GM18505 (cell line): ENCODE measurements around the gene SERAC1.
"Not testable (repeated sequence)": the region's sequence is repeated elsewhere in the genome, so short reads cannot be mapped to it uniquely, and the experiment has no call there.

Source experiments
- ATAC-seq: cut with Tn5 transposase; IDR thresholded peaks from one replicate; pipeline ENCODE4 v1.9.1; 2021; ENCODE audit not compliant: unreplicated experiment
- POLR2A ChIP-seq: IDR thresholded peaks from 4 replicates; pipeline ENCODE4 v1.6.1; 2011; ENCODE audit warnings: borderline replicate concordance; ENCODE audit not compliant: insufficient read depth, insufficient read length; ENCODE audit errors: extremely low read depth

The SERAC1 gene

DNA sequence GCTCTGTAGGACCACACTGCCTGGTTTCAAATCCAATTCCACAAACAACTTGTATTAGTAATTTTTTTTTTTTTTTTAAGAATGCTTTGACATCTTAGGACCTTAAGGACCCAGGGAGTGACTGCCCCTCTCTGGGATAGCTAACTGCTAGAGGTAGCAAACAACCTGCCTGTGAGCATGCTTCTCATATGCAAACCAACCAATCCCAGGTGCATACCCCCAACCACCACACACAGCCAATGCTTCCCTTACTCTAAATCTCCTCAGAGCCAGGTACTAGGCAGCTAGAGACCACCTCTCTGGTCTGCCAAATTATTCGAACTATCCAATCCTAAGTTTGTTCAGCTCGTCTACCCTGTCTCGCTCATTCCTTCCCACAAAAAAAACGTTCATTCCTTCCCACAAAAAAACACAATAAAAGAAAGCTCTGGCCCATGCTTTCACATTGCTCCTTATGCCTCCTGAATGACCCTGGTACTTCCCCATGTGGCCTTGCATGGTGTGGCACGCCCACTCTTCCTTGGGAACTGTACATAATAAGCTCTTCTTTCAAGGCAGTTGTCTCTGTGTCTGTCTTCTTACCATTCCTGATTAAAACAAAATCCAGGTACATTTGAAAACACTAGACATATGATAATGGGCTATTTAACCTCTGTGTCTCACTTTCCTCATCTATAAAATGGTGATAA lies 6.4 kb downstream of the SERAC1 start:
- no peak for TF ChIP-seq POLR2A
- ATAC-seq: no peak

DNA sequence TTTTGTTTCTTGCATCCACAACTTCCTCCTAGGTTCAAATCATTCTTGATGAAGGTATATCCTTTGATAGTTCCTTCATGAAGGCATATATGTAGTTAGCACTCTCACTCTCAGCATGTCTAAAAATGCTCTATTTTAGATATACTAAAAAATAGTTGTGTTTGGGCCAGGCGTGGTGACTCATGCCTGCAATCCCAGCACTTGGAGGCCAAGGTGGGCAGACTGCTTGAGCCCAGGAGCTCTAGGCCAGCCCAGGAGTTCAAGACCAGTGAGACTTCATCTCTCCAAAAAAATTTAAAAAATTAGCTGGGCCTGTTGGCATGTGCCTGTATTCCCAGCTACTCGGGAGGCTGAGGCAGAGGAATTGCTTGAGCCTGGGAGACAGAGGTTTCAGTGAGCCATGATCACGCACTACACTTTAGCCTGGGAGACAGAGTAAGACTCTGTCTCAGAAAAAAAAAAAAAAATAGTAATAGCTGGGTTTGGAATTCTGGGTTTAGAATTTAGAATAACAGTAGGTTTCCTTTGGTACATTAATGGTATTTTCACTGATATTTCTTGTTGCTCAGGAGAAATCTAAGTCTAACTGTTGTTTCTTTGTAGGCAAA lies 7.0 kb downstream of the SERAC1 start:
- TF ChIP-seq POLR2A: no peak
- no peak for ATAC-seq

DNA sequence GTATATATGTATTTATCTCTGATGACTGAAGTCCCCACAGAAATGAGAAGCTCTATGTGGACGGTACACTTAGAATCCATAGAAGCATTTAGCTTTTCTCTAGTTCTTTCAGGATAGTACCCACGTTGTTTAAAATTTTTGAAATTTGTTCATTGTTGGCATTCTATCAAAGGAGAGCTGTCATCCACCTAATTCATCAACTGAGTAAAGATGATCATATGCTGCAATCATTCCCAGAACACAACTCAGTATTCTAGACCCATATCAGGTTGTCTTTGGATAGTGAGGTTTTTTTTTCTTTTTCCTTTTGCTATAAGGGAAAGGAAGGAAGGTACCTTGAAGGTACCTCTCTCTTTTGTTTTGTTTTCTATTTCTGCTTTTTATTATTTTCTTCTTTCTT lies 9.3 kb downstream of the SERAC1 start:
- ATAC-seq: no peak
- no peak for TF ChIP-seq POLR2A

DNA sequence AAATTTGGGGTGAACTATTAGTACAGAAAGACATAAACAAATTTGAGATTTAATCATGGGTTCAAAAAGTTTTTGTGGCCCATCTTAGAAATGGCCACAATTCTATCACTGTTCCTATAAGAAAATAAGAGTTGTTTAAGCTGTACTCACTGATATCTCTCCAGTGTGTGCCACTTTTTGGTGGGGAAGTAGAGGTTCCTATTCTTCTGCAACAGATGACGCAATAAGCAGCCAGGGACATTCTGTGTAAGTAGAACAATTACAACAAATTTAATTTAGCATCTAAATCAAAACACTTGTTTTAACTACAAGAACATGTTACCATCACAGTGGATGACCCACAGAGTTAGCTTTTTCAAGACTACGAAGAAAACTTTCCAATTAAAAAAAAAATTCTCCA lies 9.9 kb downstream of the SERAC1 start:
- no peak for TF ChIP-seq POLR2A
- ATAC-seq: no peak

DNA sequence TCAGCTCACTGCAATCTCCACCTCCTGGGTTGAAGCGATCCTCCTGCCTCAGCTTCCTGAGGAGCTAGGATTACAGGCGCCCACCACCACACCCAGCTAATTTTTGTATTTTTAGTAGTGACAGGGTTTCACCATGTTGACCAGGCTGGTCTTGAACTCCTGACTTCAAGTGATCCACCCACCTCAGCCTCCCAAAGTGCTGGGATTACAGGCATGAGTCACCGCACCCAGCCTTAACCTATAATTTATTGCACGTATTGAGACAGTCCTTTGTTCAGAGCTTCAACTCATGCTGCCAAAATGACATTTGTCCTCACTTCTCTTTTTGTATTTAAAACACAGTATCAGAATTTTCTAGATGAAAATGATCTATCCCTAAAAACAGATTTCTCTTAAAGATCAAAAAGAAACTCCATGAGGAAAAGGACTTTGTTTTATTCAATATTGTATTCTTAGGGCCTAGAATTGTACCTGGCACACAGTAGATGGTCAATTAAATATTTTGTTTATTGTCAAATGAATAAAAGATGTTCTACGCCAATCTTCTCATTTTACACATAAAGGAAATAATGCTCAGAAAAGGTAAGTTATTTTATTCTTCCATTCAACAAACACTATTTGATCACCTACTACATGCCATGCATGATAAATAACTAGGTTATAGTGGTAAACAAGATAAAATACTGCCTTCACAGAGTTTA lies 10.8 kb downstream of the SERAC1 start:
- ATAC-seq: no peak
- TF ChIP-seq POLR2A: no peak

DNA sequence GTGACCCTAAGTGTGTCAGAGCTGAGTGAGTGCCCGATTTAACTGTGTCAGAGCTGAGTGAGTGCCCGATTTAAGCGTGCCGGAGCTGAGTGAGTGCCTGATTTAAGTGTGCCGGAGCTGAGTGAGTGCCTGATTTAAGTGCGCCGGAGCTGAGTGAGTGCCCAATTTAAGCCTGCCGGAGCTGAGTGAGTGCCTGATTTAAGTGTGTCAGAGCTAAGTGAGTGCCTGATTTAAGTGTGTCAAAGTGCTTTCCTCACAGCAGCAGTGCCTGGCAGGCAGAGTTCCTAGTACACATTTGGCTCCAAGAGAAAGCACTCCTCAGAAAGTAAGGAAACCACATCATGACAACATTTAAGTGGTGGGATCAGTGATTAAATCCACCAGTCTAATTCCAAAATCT lies 13.2 kb downstream of the SERAC1 start:
- TF ChIP-seq POLR2A: no peak
- no peak for ATAC-seq

DNA sequence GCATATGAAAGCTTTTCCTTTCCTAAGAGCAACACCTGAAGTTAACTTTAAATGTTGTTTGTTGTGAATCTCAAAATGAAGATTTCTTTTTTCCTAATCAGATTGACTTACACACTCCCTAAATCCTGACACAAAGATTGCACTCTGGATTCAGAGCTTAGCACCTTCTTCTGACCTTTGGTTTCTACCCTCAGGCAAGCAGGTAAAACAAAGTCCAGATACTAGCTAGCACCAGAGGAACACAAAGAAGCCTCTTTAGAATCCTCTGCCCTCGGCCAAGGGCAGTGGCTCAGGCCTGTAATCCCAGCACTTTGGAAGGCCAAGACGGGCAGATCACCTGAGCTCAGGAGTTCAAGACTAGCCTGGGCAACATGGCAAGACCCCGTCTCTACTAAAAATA lies 14.5 kb downstream of the SERAC1 start:
- TF ChIP-seq POLR2A: no peak
- no peak for ATAC-seq

DNA sequence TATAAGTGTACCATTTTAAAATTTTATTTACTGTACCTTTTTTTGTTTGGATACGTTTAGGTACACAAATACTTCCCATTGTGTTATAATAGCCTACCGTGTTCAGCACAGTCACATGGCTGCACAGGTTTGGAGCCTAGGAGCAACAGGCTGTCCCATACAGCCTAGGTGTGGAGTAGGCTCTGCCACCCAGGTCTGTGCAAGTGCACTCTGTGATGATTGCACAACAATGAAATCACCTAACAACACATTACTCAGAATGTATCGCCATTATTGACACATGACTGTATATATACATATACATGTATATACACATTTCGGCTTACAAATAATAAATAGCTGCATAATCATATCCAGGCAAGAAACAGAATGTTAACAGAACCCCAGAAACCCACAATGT lies 15.4 kb downstream of the SERAC1 start:
- no peak for TF ChIP-seq POLR2A
- ATAC-seq: no peak

DNA sequence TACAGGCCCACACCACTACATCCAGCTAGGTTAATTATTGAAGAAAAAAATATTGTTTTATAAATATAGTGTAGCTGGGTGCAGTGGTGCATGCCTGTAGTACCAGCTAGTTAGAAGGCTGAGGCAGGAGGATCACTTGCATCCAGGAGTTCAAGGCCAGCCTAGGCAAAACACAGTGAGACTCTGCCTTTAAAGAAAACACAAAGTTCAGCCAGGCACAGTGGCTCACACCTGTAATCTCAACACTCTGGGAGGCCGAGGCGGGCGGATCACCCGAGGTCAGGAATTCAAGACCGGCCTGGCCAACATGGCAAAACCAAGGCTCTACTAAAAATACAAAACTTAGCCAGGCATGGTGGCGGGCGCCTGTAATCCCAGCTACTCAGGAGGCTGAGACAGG lies 16.0 kb downstream of the SERAC1 start:
- not testable (repeated sequence) for ATAC-seq

DNA sequence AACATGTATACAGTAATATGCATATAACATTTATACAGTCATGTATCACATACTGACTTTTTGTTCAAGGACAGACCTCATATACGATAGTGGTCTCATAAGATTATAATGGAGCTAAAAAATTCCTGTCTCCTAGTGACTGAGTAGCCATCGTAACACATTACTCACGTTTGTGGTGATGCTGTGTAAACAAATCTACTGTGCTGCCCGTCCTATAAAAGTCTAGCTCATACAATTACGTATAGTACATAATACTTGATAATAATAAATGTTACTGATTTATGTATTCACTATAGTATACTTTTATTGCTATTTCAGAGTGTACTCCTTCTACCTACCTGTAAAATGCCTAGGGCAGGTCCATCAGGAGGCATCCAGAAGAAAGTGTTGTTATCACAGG lies 17.4 kb downstream of the SERAC1 start:
- no peak for ATAC-seq
- TF ChIP-seq POLR2A: no peak

DNA sequence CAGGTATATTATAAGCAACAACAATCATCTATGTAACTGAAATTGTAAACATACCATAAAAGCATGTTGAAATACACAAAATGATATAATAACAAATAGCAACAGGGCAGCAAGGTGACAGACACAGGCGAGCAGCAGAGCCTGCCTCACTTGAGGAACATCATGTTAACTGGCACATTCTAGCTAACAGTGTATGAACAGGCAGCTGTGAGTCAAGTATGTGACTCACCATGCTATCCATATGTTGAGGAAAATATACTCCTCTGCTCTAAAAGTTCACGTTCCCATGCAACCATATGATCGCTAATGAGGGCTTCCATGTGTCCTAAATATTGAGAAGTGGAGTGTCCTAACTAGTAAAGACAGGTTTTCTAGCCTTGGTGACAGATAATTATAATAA lies 18.4 kb downstream of the SERAC1 start:
- TF ChIP-seq POLR2A: no peak
- ATAC-seq: no peak

DNA sequence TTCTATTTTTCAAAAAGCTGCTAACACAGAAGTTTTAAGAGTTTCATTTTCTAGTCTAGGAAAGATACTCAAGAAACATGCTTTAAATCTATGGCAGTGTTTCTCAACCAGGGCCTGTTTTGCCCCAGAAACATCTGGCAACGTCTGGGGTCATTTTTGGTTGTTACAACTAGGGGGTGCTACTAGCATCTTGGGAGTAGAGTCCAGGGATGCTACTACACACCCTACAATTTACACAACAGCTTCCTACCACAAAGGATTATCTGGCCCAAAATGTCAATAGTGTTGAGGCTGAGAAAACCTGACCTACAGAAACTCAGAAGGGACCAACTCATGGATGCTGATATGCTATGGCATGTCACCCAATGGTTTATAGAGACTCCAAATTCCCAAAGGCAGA lies 24.4 kb downstream of the SERAC1 start:
- ATAC-seq: no peak
- no peak for TF ChIP-seq POLR2A

DNA sequence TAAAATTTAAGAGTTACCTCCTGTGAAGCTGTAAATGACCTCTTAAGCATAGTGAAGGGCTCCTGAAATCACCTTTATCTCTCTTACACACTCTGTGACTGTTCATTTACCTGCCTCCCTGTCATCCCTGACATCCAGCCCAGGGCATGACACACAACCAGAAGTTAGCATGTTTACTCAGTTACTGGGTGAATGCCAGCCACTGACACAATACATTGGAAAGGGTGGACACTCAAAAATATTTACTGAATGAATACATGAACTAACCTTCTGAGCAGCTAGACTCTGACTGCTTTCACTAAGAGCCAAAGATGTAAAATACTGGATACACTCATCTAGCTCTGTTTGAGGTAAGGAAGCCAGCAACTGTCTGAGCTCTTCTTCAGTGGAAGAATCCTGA lies 25.3 kb downstream of the SERAC1 start:
- TF ChIP-seq POLR2A: no peak
- no peak for ATAC-seq

DNA sequence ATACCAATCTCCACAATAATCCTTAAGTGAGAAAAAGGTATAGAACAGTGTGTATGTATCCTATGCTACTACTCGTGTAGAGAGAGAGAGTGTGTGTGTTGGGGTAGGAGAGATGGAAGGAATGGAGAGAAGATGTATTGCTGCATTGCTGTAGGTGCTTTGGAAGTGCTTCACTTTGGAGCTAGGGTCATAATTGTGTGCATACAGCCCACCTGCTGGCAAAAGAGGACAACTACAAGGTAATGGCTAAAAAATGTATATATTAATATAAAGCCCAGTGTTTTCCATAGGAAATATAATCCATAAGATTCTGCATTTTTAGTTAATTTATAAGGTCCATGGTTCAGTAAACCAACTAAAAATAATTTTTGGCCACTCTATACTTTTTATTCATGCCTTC lies 36.1 kb downstream of the SERAC1 start:
- TF ChIP-seq POLR2A: no peak
- ATAC-seq: no peak
